OCI-LY3 (cell line): ENCODE measurements around the gene UBQLN3.

ENCODE experiments used
- EZH2phosphoT487 ChIP-seq: fragments of 200-600 bp; shearing (Covaris generic); IDR thresholded peaks from 2 replicates; pipeline ENCODE4 v1.6.1; 2018; ENCODE audit warnings: antibody characterized with exemption, mixed run types, low read depth
- TF ChIP-seq, protein P1 (sequence below): fragments of 200-600, 300-600 bp; sonication (generic); IDR thresholded peaks from 2 replicates; pipeline ENCODE4 v1.5.1; 2014; ENCODE audit warnings: antibody characterized with exemption, low read length, low read depth

DNA sequence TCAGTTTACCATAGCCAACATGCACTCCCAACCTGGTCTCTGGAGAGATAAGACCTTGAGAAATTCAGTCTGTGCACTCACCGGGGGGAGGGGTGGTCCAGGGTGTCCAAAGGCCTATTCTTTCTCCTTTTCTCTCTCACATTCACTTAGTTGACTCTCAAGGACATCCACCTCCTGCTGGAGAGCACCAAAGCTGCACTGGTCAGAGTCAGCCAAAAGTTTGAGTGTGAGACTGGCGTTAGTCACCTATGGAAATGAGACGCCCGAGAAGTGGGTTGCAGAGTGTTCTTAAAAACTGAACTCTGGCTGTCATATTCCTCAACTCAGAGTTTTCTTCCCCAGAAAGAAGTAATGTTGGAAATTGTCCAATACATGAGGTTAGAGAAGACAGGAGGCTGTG is 11.8 kb upstream of the UBQLN3 start:
- TF ChIP-seq, protein P1, sequence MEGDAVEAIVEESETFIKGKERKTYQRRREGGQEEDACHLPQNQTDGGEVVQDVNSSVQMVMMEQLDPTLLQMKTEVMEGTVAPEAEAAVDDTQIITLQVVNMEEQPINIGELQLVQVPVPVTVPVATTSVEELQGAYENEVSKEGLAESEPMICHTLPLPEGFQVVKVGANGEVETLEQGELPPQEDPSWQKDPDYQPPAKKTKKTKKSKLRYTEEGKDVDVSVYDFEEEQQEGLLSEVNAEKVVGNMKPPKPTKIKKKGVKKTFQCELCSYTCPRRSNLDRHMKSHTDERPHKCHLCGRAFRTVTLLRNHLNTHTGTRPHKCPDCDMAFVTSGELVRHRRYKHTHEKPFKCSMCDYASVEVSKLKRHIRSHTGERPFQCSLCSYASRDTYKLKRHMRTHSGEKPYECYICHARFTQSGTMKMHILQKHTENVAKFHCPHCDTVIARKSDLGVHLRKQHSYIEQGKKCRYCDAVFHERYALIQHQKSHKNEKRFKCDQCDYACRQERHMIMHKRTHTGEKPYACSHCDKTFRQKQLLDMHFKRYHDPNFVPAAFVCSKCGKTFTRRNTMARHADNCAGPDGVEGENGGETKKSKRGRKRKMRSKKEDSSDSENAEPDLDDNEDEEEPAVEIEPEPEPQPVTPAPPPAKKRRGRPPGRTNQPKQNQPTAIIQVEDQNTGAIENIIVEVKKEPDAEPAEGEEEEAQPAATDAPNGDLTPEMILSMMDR, result no peak
- no peak for TF ChIP-seq EZH2phosphoT487
